GM23248 (cell line): ENCODE data around the gene FUBP1. TPM values are rescaled to one million over a fixed set of nuclear protein-coding genes. Genes with fewer than 3 reads are reported as not detected.

Source experiments
- DNase-seq: peaks from one replicate; pipeline ENCODE4 v3.0.0-alpha.2; 2015
- H2AFZ ChIP-seq: fragments of 200-600 bp; sonication (generic); 2 replicates; pipeline ENCODE4 v1.6.1; 2016; ENCODE audit warnings: antibody characterized with exemption
- H3F3A ChIP-seq: fragments of 200-600 bp; sonication (generic); 2 replicates; pipeline ENCODE4 v1.6.1; 2016; ENCODE audit warnings: mild to moderate bottlenecking, antibody characterized with exemption, mixed run types; ENCODE audit not compliant: insufficient read depth
- H3K27ac ChIP-seq: fragments of 200-600 bp; sonication (generic); 2 replicates; pipeline ENCODE4 v1.5.1; 2016; ENCODE audit warnings: mild to moderate bottlenecking
- H3K27me3 ChIP-seq: fragments of 200-600 bp; sonication (generic); replicated peaks from 2 replicates; pipeline ENCODE4 v1.6.1; 2016; ENCODE audit warnings: mild to moderate bottlenecking; ENCODE audit not compliant: insufficient read depth
- H3K36me3 ChIP-seq: fragments of 200-600 bp; sonication (generic); 2 replicates; pipeline ENCODE4 v1.6.1; 2016; ENCODE audit warnings: low read depth, mild to moderate bottlenecking
- H3K4me1 ChIP-seq: fragments of 200-600 bp; sonication (generic); 2 replicates; pipeline ENCODE4 v1.6.1; 2016; ENCODE audit warnings: mild to moderate bottlenecking; ENCODE audit not compliant: insufficient read depth
- H3K4me2 ChIP-seq: fragments of 200-600 bp; sonication (generic); one replicate; pipeline ENCODE4 v1.6.1; 2016; ENCODE audit warnings: mild to moderate bottlenecking; ENCODE audit not compliant: unreplicated experiment
- H3K4me3 ChIP-seq: fragments of 200-600 bp; sonication (generic); 2 replicates; pipeline ENCODE4 v1.5.1; 2016; ENCODE audit warnings: mild to moderate bottlenecking
- H3K79me2 ChIP-seq: fragments of 200-600 bp; sonication (generic); 2 replicates; pipeline ENCODE4 v1.6.1; 2016; ENCODE audit warnings: mild to moderate bottlenecking; ENCODE audit not compliant: insufficient read depth
- H3K9ac ChIP-seq: fragments of 200-600 bp; sonication (generic); 2 replicates; pipeline ENCODE4 v1.6.1; 2016; ENCODE audit warnings: mild to moderate bottlenecking
- H3K9me2 ChIP-seq: fragments of 200-600 bp; sonication (generic); 2 replicates; pipeline ENCODE4 v1.6.1; 2016; ENCODE audit warnings: mixed run types, mild to moderate bottlenecking, moderate library complexity; ENCODE audit not compliant: insufficient read depth
- H3K9me3 ChIP-seq: fragments of 200-600 bp; sonication (generic); one replicate; pipeline ENCODE4 v1.6.1; 2017; ENCODE audit warnings: low read depth
- H4K20me1 ChIP-seq: fragments of 200-600 bp; sonication (generic); 2 replicates; pipeline ENCODE4 v1.6.0; 2016; ENCODE audit not compliant: insufficient read depth
- EZH2 ChIP-seq: fragments of 200-600 bp; sonication (generic); IDR thresholded peaks from 2 replicates; pipeline ENCODE4 v1.6.1; 2018; ENCODE audit warnings: antibody characterized with exemption, mild to moderate bottlenecking; ENCODE audit not compliant: insufficient read depth, poor library complexity, severe bottlenecking
- EZH2phosphoT487 ChIP-seq: fragments of 200-600 bp; sonication (generic); IDR thresholded peaks from 2 replicates; pipeline ENCODE4 v1.6.1; 2018; ENCODE audit warnings: antibody characterized with exemption, moderate library complexity, mild to moderate bottlenecking, low read depth; ENCODE audit not compliant: insufficient read depth
- WGBS, 2 experiments: methylation state at CpG; one replicate each; pipeline ENCODE4 v1.1.6; 2015 to 2017; ENCODE audit warnings: low lambda C conversion rate in 2 of 2, low coverage in 1 of 2; ENCODE audit errors: missing lambda C conversion rate in 2 of 2; 5-methylcytosine and 5-hydroxymethylcytosine counted together
- in situ Hi-C: fragments of 300-500 bp; cut with MboI; formaldehyde crosslinking; loops from 2 replicates; pipeline ENCODE4 v1.15.0; 2020
- polyA plus RNA-seq: library from polyadenylated mRNA; unstranded; fragments of >200 nt; fragmentation: Nextera tagmentation; extraction: Ambion mirVana; gene quantifications from 2 replicates; pipeline ENCODE4 v1.2.1, GENCODE V29; 2016
- small RNA-seq: library from RNA; depleted of rRNA; stranded (forward); fragments of <200 nt; gene quantifications from one replicate; pipeline ENCODE3, GENCODE V24; 2014; ENCODE audit warnings: low read depth, low replicate concordance
- total RNA-seq: library from RNA; depleted of rRNA; stranded (reverse); fragments of >200 nt; shearing (Covaris generic); gene quantifications from 2 replicates; pipeline ENCODE4 v1.2.3, GENCODE V29; 2014; rRNA removed

FUBP1 gene
- total and polyA plus RNA-seq, 2 experiments from 2014 or later: 52.2 to 59.1 TPM

DNA sequence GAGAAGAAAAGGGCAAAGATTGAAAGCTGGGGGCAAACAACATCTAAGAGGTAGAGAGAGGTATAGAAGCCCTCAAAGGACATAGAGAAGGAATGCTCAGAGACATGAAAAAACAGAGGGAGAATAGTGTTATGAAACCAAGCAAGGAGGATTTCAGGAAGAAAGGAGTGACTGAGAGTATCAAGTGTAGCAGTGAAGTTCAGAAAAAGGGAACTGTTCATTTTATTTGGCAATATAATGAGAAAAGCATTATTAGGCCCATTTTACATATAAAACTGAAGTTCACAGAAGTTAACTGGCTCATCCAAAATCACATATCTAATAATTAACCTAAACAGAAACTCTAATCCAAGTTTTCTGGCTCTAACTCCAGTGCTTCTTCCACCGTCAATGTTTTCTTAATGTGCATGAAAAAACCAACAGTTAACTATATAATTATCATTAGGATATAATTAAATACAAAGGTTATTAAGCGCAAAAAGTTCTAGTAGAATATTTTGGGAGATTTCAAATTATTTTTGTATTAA is 72.8 kb downstream of the FUBP1 start:
- Histone ChIP-seq H3K9me2 (no peaks in the 10 kb centered on the region), H2AFZ (no peak overlapping the region), H3K4me1 (0 out of 2 replicates have a peak, but pooled peaks cover under 1% of the 10 kb centered on the region), H3K36me3 (peaks cover 6% of the 10 kb centered on the region; the same call in 1 of the 2 replicates), H4K20me1 (peaks cover 6% of the 10 kb centered on the region; the same call in 1 of the 2 replicates), H3K27me3 (no peaks in the 10 kb centered on the region), H3K4me3 (no peak overlapping the region), H3K79me2 (peaks cover 100% of the 10 kb centered on the region), H3K27ac (no peak overlapping the region), H3F3A (no peaks in the 10 kb centered on the region), H3K9ac (no peak overlapping the region), H3K9me3 (no peaks in the 10 kb centered on the region), H3K4me2 (no peak overlapping the region)
- in situ Hi-C loops: no loop called here
- no peak for DNase-seq
- WGBS, 2 experiments: 97 to 98% methylated on average over 2 of the region's 2 CpGs
- TF ChIP-seq EZH2phosphoT487 (no peak), EZH2 (no peak)

GRCh38 chr1:77905603-77906002 is 73.3 kb downstream of the FUBP1 start:
- TF ChIP-seq EZH2 (no peak), EZH2phosphoT487 (no peak)
- no peak overlapping the region for H3K9ac ChIP-seq
- H3K9me2 ChIP-seq: no peaks in the 10 kb centered on the region
- peaks cover 6% of the 10 kb centered on the region; the same call in 1 of the 2 replicates for H3K36me3 ChIP-seq
- no peak for DNase-seq
- peaks cover 100% of the 10 kb centered on the region for H3K79me2 ChIP-seq
- peaks cover 6% of the 10 kb centered on the region; the same call in 1 of the 2 replicates for H4K20me1 ChIP-seq
- 0 out of 2 replicates have a peak, but pooled peaks cover 5% of the 10 kb centered on the region for H3K4me1 ChIP-seq
- no peaks in the 10 kb centered on the region for H3K9me3 ChIP-seq
- no peaks in the 10 kb centered on the region for H3K27me3 ChIP-seq
- 95 to 97% methylated on average over 1 of the region's 1 CpG for WGBS, 2 experiments
- H3K4me2 ChIP-seq: no peak overlapping the region
- H3K4me3 ChIP-seq: no peak overlapping the region
- in situ Hi-C loops: no loop called here
- no peak overlapping the region for H2AFZ ChIP-seq
- no peak overlapping the region for H3K27ac ChIP-seq
- H3F3A ChIP-seq: no peaks in the 10 kb centered on the region

- peak; percentile 60 for DNase-seq
- Histone ChIP-seq H3K79me2 (peaks cover 86% of the 10 kb centered on the region), H3K4me1 (0 out of 2 replicates have a peak, but pooled peaks cover 11% of the 10 kb centered on the region), H3K4me3 (no peak overlapping the region), H3K9ac (no peak overlapping the region), H3K27ac (no peak overlapping the region), H4K20me1 (peaks cover 12% of the 10 kb centered on the region; the same call in 1 of the 2 replicates), H2AFZ (no peak overlapping the region), H3F3A (no peaks in the 10 kb centered on the region), H3K4me2 (peak overlapping the region; percentile 31), H3K27me3 (no peaks in the 10 kb centered on the region), H3K9me2 (no peaks in the 10 kb centered on the region), H3K36me3 (peaks cover 6% of the 10 kb centered on the region; the same call in 1 of the 2 replicates), H3K9me3 (no peaks in the 10 kb centered on the region)
- in situ Hi-C loops: no loop called here
- WGBS, 2 experiments: 31 to 33% methylated on average over 4 of the region's 4 CpGs
- TF ChIP-seq EZH2: no peak
- TF ChIP-seq EZH2phosphoT487: no peak
Measured at GRCh38 chr1:77900687-77901293, 78.1 kb downstream of the FUBP1 start.

DNA sequence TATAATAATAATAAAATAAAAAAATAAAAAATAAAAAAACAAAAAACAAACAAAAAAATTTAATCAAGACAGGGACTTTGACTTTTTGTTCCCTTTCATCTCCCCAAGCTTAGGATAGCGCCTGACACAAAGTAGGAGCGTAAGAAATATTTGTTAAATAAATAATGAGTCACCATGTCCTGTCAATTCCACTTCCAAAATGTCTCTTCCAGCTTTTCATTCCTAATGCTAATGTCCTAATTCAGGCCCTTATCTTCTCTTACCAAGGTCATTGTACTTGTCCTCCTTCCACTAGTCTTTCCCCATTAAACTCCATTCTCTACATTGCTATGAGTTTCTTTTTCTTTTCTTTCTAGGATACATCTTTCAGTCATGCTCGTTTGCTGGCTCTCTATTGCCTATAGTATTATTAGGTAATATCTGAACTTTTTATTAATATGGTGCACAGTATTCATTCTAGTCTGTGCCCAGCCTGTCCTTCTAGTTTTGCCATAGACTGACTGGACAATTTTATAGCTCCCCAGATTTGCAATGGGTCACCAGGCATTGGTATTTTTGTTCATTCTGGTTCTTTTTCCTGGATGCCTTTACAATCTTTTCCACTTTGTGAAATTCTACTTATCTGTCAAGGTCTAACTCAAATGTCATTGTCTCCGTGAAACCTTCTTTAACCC is 79.1 kb downstream of the FUBP1 start:
- Histone ChIP-seq H3K9me2 (no peaks in the 10 kb centered on the region), H4K20me1 (peaks cover 9% of the 10 kb centered on the region; the same call in 1 of the 2 replicates), H3K36me3 (peaks cover 6% of the 10 kb centered on the region; the same call in 1 of the 2 replicates), H3F3A (no peaks in the 10 kb centered on the region), H2AFZ (no peak overlapping the region), H3K27ac (no peak overlapping the region), H3K4me2 (no peak overlapping the region), H3K9ac (no peak overlapping the region), H3K27me3 (no peaks in the 10 kb centered on the region), H3K4me1 (0 out of 2 replicates have a peak, but pooled peaks cover 11% of the 10 kb centered on the region), H3K9me3 (no peaks in the 10 kb centered on the region), H3K4me3 (no peak overlapping the region), H3K79me2 (peaks cover 86% of the 10 kb centered on the region)
- no peak for TF ChIP-seq EZH2
- TF ChIP-seq EZH2phosphoT487: no peak
- 94 to 98% methylated on average over 4 of the region's 4 CpGs for WGBS, 2 experiments
- in situ Hi-C loops: no loop called here
- DNase-seq: no peak

Small RNA genes within 50 kb of the gene (small RNA-seq; reads per million reads assigned to genes)
- gene AC103591.3: not detected

Other genes with a start within 250 kb of the FUBP1 start
- gene USP33, start 219.2 kb downstream of the FUBP1 start, total RNA-seq: 77.6 and 80.7 TPM in 2 replicates
- 50.7 and 54.2 TPM in 2 replicates for gene USP33, start 219.2 kb downstream of the FUBP1 start, polyA plus RNA-seq
- gene MIGA1, start 199.4 kb downstream of the FUBP1 start, total RNA-seq: 11.6 and 15.4 TPM in 2 replicates
- 13.6 and 14.4 TPM in 2 replicates for gene MIGA1, start 199.4 kb downstream of the FUBP1 start, polyA plus RNA-seq
- gene NEXN, start 90.4 kb downstream of the FUBP1 start, total RNA-seq: 11.4 and 17.2 TPM in 2 replicates
- gene NEXN, start 90.4 kb downstream of the FUBP1 start, polyA plus RNA-seq: 69.0 and 70.4 TPM in 2 replicates
- gene DNAJB4, start 25.9 kb upstream of the FUBP1 start, total RNA-seq: 125 and 133 TPM in 2 replicates
- gene DNAJB4, start 25.9 kb upstream of the FUBP1 start, polyA plus RNA-seq: 147 and 151 TPM in 2 replicates
- 0.32 and 0.51 TPM in 2 replicates for gene GIPC2, start 66.9 kb upstream of the FUBP1 start, total RNA-seq
- gene GIPC2, start 66.9 kb upstream of the FUBP1 start, polyA plus RNA-seq: 0.68 and 0.75 TPM in 2 replicates